ENCODE results near the gene MSMP. TPM values are rescaled to one million over a fixed set of nuclear protein-coding genes. Genes with fewer than 3 reads are reported as not detected.
A peak's percentile ranks its signal among the peaks of the same experiment; 100 is the strongest.

The MSMP gene
- total and polyA plus RNA-seq, 9 of the 15 experiments (the other 6 are each of a cell fraction or from before 2014, with no cell fraction given), result 0.60 TPM; not detected in 8

- TF ChIP-seq STAT5A (IDR thresholded peaks at IDR 0.05; ENCODE audit: borderline replicate concordance, low read length), result peak; percentile 5; the same call in 1 of the 2 replicates
- TF ChIP-seq RBM15 (IDR thresholded peaks at IDR 0.05; ENCODE audit: insufficient read depth, low read length), result no peak
- TF ChIP-seq, protein P1, sequence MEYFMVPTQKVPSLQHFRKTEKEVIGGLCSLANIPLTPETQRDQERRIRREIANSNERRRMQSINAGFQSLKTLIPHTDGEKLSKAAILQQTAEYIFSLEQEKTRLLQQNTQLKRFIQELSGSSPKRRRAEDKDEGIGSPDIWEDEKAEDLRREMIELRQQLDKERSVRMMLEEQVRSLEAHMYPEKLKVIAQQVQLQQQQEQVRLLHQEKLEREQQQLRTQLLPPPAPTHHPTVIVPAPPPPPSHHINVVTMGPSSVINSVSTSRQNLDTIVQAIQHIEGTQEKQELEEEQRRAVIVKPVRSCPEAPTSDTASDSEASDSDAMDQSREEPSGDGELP (CRISPR knock-in tag; IDR thresholded peaks at IDR 0.05; ENCODE audit: borderline replicate concordance), result peak; percentile 40; the same call in 1 of the 2 replicates
- peak; percentile 35; the same call in 1 of the 2 replicates for TF ChIP-seq ETV1 (tag; conservative IDR thresholded peaks at IDR 0.05; ENCODE audit: low read depth)
- no peak for TF ChIP-seq JUNB (CRISPR knock-in tag; conservative IDR thresholded peaks at IDR 0.05)
- TF ChIP-seq MYNN (IDR thresholded peaks at IDR 0.05), result peak; percentile 28; the same call in 1 of the 2 replicates
- no peak for TF ChIP-seq MYNN (CRISPR knock-in tag; IDR thresholded peaks at IDR 0.05)
- no peak for TF ChIP-seq MAFF (IDR thresholded peaks at IDR 0.05; ENCODE audit: low read length)
- TF ChIP-seq TRIM28 (IDR thresholded peaks at IDR 0.05), result no peak
- no peak for TF ChIP-seq PRPF4 (IDR thresholded peaks at IDR 0.05; ENCODE audit: insufficient read depth, low read depth, low read length, poor library complexity, severe bottlenecking)
- no peak for TF ChIP-seq HNRNPUL1 (IDR thresholded peaks at IDR 0.05; ENCODE audit: low read length)
- peak in 1 of 2 experiments; percentile 27; a peak in 2 of 4 replicates for TF ChIP-seq RCOR1 (IDR thresholded peaks at IDR 0.05; ENCODE audit: borderline replicate concordance in 1 of 2, low read depth in 2 of 2, low read length in 2 of 2)
- TF ChIP-seq, protein P2, sequence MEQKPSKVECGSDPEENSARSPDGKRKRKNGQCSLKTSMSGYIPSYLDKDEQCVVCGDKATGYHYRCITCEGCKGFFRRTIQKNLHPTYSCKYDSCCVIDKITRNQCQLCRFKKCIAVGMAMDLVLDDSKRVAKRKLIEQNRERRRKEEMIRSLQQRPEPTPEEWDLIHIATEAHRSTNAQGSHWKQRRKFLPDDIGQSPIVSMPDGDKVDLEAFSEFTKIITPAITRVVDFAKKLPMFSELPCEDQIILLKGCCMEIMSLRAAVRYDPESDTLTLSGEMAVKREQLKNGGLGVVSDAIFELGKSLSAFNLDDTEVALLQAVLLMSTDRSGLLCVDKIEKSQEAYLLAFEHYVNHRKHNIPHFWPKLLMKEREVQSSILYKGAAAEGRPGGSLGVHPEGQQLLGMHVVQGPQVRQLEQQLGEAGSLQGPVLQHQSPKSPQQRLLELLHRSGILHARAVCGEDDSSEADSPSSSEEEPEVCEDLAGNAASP (IDR thresholded peaks at IDR 0.05), result no peak
- TF ChIP-seq ZNF740 (CRISPR knock-in tag; IDR thresholded peaks at IDR 0.05), result 0 out of 2 replicates have a peak, but pooled peaks have one; percentile 37
- no peak for TF ChIP-seq ZNF740 (tag; IDR thresholded peaks at IDR 0.05)
- no peak for TF ChIP-seq ZNF23 (CRISPR knock-in tag; IDR thresholded peaks at IDR 0.05)
- TF ChIP-seq ZNF583 (CRISPR knock-in tag; IDR thresholded peaks at IDR 0.05), result no peak
- TF ChIP-seq, protein P3, sequence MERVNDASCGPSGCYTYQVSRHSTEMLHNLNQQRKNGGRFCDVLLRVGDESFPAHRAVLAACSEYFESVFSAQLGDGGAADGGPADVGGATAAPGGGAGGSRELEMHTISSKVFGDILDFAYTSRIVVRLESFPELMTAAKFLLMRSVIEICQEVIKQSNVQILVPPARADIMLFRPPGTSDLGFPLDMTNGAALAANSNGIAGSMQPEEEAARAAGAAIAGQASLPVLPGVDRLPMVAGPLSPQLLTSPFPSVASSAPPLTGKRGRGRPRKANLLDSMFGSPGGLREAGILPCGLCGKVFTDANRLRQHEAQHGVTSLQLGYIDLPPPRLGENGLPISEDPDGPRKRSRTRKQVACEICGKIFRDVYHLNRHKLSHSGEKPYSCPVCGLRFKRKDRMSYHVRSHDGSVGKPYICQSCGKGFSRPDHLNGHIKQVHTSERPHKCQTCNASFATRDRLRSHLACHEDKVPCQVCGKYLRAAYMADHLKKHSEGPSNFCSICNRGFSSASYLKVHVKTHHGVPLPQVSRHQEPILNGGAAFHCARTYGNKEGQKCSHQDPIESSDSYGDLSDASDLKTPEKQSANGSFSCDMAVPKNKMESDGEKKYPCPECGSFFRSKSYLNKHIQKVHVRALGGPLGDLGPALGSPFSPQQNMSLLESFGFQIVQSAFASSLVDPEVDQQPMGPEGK (CRISPR knock-in tag; IDR thresholded peaks at IDR 0.05; ENCODE audit: borderline replicate concordance), result peak; percentile 61; the same call in 1 of the 2 replicates
- TF ChIP-seq TBL1XR1 (IDR thresholded peaks at IDR 0.05; ENCODE audit: low read length in 2 of 2), result peak in 1 of 2 experiments; percentile 33; a peak in 1 of 4 replicates
- TF ChIP-seq FOXJ3 (CRISPR knock-in tag; IDR thresholded peaks at IDR 0.05), result no peak
- TF ChIP-seq MTF1 (CRISPR knock-in tag; IDR thresholded peaks at IDR 0.05; ENCODE audit: borderline replicate concordance), result no peak
- no peak for TF ChIP-seq SREBF2 (CRISPR knock-in tag; IDR thresholded peaks at IDR 0.05)
- no peak for TF ChIP-seq FOXA1 (IDR thresholded peaks at IDR 0.05; ENCODE audit: borderline replicate concordance)
- TF ChIP-seq NR2F6 (CRISPR knock-in tag; IDR thresholded peaks at IDR 0.05), result no peak
- TF ChIP-seq ELF4 (CRISPR knock-in tag; IDR thresholded peaks at IDR 0.05), result 0 out of 2 replicates have a peak, but pooled peaks have one; percentile 4
These were observed 24.2 kb downstream of the MSMP start (continued) for GRCh38 chr9:35729700-35730485.

Measured in K562 (cell line).